HUES64 (cell line): Measurements from ENCODE around the gene NR4A1.

ENCODE experiments used
- H3K27ac ChIP-seq: 2 replicates; pipeline ENCODE4 v1.7.0; 2013; ENCODE audit warnings: low read depth, low read length, inconsistent platforms
- H3K27me3 ChIP-seq: 2 replicates; pipeline ENCODE4 v1.6.1; 2013; ENCODE audit warnings: mild to moderate bottlenecking, low read length; ENCODE audit not compliant: insufficient read depth
- H3K36me3 ChIP-seq: 2 replicates; pipeline ENCODE4 v1.6.1; 2013; ENCODE audit warnings: mild to moderate bottlenecking, low read length; ENCODE audit not compliant: insufficient read depth
- H3K4me1 ChIP-seq: 2 replicates; pipeline ENCODE4 v1.6.1; 2013; ENCODE audit warnings: mild to moderate bottlenecking, low read length, moderate library complexity; ENCODE audit not compliant: insufficient read depth
- H3K4me3 ChIP-seq: 2 replicates; pipeline ENCODE4 v1.5.1; 2013; ENCODE audit warnings: mild to moderate bottlenecking, low read length, moderate library complexity
- H3K9ac ChIP-seq: 2 replicates; pipeline ENCODE4 v1.6.1; 2013; ENCODE audit warnings: mild to moderate bottlenecking, low read depth, low read length
- H3K9me3 ChIP-seq: 2 replicates; pipeline ENCODE4 v1.6.1; 2013; ENCODE audit warnings: low read depth, low read length; ENCODE audit not compliant: insufficient read depth
- WGBS: fragments of 150-250, 120-280 bp; methylation state at CpG from one replicate; pipeline ENCODE4 v1.1.7; 2013; ENCODE audit warnings: missing lambda C conversion rate; 5-methylcytosine and 5-hydroxymethylcytosine counted together

The NR4A1 gene

DNA sequence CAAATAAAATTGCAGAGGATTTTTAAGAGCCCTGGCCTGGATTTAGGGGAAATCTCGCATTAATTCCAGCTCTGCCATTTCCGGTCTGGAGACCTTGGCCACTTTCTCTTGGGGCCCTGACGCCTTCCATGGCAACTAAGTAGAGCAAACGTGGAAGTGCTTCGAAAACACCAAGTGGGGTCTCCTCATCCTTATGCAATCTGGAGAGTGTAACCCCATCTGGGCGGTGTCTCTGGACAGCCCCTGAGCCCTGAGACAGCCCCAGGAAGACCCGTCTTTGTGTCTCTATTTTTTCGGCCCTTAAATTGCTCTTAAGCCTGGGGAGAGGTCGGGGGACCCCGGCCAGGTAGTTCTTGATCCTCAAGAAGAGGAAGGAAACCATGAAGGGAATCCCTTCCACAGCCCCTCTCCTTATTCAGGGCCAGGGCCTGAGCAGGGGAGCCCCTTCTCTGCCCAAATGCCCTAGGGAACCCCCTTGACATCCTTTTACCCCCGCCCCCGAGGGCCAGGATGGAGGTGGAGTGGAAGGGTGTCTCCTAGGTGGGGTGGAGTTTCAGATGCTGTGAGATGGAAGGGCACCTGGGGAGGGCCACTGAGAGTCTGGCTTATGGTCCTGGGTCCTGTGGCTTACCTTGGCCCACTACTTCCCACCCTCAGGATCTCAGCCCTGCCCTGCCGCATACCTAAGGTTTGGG lies 17.6 kb upstream of the NR4A1 start:
- H3K9ac ChIP-seq = peak overlapping the region; percentile 11; the same call in 1 of the 2 replicates
- H3K27me3 ChIP-seq = peaks cover 51% of the 10 kb centered on the region
- peak overlapping the region; percentile 60 for H3K27ac ChIP-seq
- 85% methylated on average over 13 of the region's 13 CpGs for WGBS
- peak overlapping the region; percentile 52 for H3K4me3 ChIP-seq
- peaks cover 25% of the 10 kb centered on the region; the same call in 1 of the 2 replicates for H3K4me1 ChIP-seq
- no peaks in the 10 kb centered on the region for H3K36me3 ChIP-seq
- H3K9me3 ChIP-seq = no peaks in the 10 kb centered on the region

GRCh38 chr12:52035190-52035589 lies 16.1 kb upstream of the NR4A1 start:
- 83% methylated on average over 2 of the region's 4 CpGs for WGBS
- Histone ChIP-seq H3K27me3 (peaks cover 54% of the 10 kb centered on the region), H3K27ac (no peak overlapping the region), H3K9ac (no peak overlapping the region), H3K9me3 (no peaks in the 10 kb centered on the region), H3K4me1 (peaks cover 16% of the 10 kb centered on the region; the same call in 1 of the 2 replicates), H3K36me3 (no peaks in the 10 kb centered on the region), H3K4me3 (no peak overlapping the region)

- Histone ChIP-seq H3K4me1 (peaks cover 15% of the 10 kb centered on the region; the same call in 1 of the 2 replicates), H3K9ac (no peak overlapping the region), H3K9me3 (no peaks in the 10 kb centered on the region), H3K27me3 (peaks cover 54% of the 10 kb centered on the region), H3K27ac (no peak overlapping the region), H3K4me3 (no peak overlapping the region), H3K36me3 (no peaks in the 10 kb centered on the region)
- WGBS = 92% methylated on average over 2 of the region's 2 CpGs
These were observed 15.3 kb upstream of the NR4A1 start for GRCh38 chr12:52035926-52036325.

- peak overlapping the region; percentile 63; the same call in 1 of the 2 replicates for H3K27ac ChIP-seq
- no peaks in the 10 kb centered on the region for H3K36me3 ChIP-seq
- H3K4me3 ChIP-seq = peak overlapping the region; percentile 48
- H3K27me3 ChIP-seq = peaks cover 54% of the 10 kb centered on the region
- peaks cover 15% of the 10 kb centered on the region; the same call in 1 of the 2 replicates for H3K4me1 ChIP-seq
- no peaks in the 10 kb centered on the region for H3K9me3 ChIP-seq
- peak overlapping the region; percentile 29; the same call in 1 of the 2 replicates for H3K9ac ChIP-seq
- WGBS = 9% methylated on average over 53 of the region's 53 CpGs
These were observed 14.6 kb upstream of the NR4A1 start for GRCh38 chr12:52036587-52037171.

- H3K36me3 ChIP-seq = no peaks in the 10 kb centered on the region
- H3K4me1 ChIP-seq = peaks cover 12% of the 10 kb centered on the region; the same call in 1 of the 2 replicates
- H3K9me3 ChIP-seq = no peaks in the 10 kb centered on the region
- H3K4me3 ChIP-seq = peak overlapping the region; percentile 68
- H3K27me3 ChIP-seq = peaks cover 49% of the 10 kb centered on the region
- 1% methylated on average over 59 of the region's 59 CpGs for WGBS
- H3K27ac ChIP-seq = no peak overlapping the region
- H3K9ac ChIP-seq = peak overlapping the region; percentile 75
These were observed 13.9 kb upstream of the NR4A1 start for GRCh38 chr12:52037248-52037861.

GRCh38 chr12:52038447-52038846 lies 12.8 kb upstream of the NR4A1 start:
- Histone ChIP-seq H3K4me1 (peaks cover 5% of the 10 kb centered on the region; the same call in 1 of the 2 replicates), H3K27ac (no peak overlapping the region), H3K9ac (no peak overlapping the region), H3K9me3 (no peaks in the 10 kb centered on the region), H3K36me3 (no peaks in the 10 kb centered on the region), H3K27me3 (peaks cover 47% of the 10 kb centered on the region), H3K4me3 (no peak overlapping the region)
- WGBS = 92% methylated on average over 6 of the region's 6 CpGs

- WGBS = 88% methylated on average over 3 of the region's 3 CpGs
- Histone ChIP-seq H3K9ac (no peak overlapping the region), H3K4me3 (no peak overlapping the region)
These were observed 10.2 kb upstream of the NR4A1 start for GRCh38 chr12:52041035-52041434.

DNA sequence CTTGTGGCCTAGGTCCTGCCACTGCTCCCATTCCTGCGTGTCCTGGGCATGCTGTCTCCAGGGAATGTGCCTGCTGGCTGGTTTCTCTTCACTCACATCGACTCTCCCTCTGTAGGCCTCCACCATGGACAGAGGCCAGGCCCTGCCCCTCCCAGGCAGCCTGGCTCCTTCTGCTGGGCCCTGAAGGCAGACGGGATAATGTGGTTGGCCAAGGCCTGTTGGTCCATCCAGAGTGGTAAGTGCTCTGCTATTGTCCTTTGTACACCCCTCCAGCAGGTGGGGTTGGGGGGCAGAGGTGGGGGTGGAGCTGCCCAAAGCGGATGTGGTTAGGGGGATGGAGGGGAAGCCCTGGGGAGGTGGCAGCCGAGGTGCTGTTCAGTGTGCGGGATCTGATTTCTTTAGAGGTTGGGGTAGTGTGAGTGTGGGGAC lies 9.5 kb upstream of the NR4A1 start:
- H3K4me1 ChIP-seq = no peaks in the 10 kb centered on the region
- peaks cover 14% of the 10 kb centered on the region; the same call in 1 of the 2 replicates for H3K27me3 ChIP-seq
- no peak overlapping the region for H3K4me3 ChIP-seq
- H3K36me3 ChIP-seq = no peaks in the 10 kb centered on the region; the same call in 1 of the 2 replicates
- H3K27ac ChIP-seq = no peak overlapping the region
- WGBS = 66% methylated on average over 6 of the region's 6 CpGs
- no peak overlapping the region for H3K9ac ChIP-seq
- no peaks in the 10 kb centered on the region for H3K9me3 ChIP-seq

More at GRCh38 chr12:52041035-52041434, 10.2 kb upstream of the NR4A1 start:
- Histone ChIP-seq H3K9me3 (no peaks in the 10 kb centered on the region), H3K4me1 (0 out of 2 replicates have a peak, but pooled peaks cover 4% of the 10 kb centered on the region), H3K27ac (no peak overlapping the region), H3K27me3 (peaks cover 21% of the 10 kb centered on the region), H3K36me3 (no peaks in the 10 kb centered on the region; the same call in 1 of the 2 replicates)

DNA sequence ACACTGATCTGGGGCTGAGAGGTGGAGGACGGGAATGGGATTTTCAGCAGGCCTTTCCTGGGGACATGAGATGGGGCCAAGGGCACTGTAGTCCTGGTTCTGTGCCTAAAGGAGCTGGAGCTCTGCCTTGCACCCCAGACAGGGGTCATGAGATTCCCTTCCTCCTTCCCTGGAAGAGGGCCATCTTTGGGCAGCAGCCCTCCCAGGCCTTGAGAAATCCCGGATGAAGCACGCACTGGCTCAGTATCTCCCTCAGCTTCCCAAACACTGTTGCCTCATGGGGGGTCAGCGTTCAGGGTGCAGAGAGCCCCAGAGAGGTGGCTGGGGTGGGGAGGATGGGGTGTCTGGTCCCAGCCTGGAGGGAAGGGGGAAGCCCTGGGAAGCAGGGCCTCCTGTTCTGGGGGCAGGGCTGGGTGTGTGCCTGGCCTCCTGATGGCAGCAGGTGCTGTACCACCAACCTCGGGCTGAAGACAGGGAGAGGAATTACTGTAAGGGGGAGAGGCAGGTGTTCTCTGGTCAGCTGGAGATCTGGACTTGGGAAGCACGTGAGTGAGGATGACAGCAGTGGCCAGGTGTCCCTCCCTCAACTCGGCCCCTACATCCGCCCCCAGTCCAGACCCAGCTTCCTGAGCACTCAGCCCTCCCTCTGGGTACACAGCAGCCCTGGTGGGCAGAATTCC lies 8.4 kb upstream of the NR4A1 start:
- Histone ChIP-seq H3K9me3 (no peaks in the 10 kb centered on the region), H3K4me1 (no peaks in the 10 kb centered on the region), H3K27ac (no peak overlapping the region), H3K27me3 (peaks cover 7% of the 10 kb centered on the region; the same call in 1 of the 2 replicates), H3K9ac (no peak overlapping the region), H3K36me3 (no peaks in the 10 kb centered on the region; the same call in 1 of the 2 replicates), H3K4me3 (no peak overlapping the region)
- WGBS = 86% methylated on average over 8 of the region's 8 CpGs

DNA sequence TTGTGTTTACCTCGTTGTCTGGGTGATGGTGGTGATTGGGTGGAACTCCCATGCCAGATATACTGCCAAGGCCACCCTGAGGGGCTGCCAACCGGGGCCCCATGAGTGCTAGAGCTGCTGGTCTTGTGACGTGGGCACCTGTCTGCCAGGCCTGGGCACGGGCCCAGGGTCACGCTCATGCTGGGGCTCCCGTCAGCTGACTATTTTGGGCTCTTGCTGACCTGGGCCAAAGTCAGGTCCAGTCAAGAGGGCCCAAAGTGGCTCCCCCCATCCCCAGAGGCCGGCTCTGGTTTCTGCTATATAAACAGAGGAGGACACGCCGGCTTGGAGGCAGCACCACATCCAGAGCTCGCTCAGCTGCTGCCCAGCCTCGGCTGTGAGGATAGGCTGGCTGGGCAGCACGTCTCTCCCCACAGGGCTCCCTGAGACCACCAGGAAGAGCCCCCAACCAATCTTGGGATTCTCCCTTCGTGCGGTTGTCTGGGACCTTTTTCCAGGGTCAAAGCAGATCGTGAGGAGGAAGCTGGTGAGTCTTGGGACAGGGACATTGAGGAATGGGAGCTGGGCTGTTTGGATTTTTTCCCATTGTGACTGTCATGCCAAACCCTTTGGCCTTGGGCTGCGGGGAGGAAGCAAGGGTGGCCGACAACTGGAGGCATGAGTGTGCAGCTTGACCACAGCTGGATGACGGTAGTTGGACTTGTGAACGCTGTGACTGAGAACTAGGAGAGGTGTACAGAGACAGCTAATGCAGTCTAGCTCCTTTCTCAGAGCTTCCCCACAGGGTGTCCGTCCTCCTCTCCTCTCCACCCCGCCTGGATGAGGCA lies 7.6 kb upstream of the NR4A1 start:
- no peaks in the 10 kb centered on the region; the same call in 1 of the 2 replicates for H3K36me3 ChIP-seq
- no peaks in the 10 kb centered on the region for H3K9me3 ChIP-seq
- H3K9ac ChIP-seq = no peak overlapping the region
- H3K4me3 ChIP-seq = no peak overlapping the region
- H3K27me3 ChIP-seq = peaks cover 5% of the 10 kb centered on the region
- 90% methylated on average over 21 of the region's 21 CpGs for WGBS
- H3K27ac ChIP-seq = no peak overlapping the region
- no peaks in the 10 kb centered on the region for H3K4me1 ChIP-seq
